Fibroblast of villous mesenchyme (primary cell): ENCODE results near the gene FSTL4. TPM values are rescaled to one million over a fixed set of nuclear protein-coding genes. Genes with fewer than 3 reads are reported as not detected.

Experiments
- DNase-seq: peaks from one replicate; pipeline ENCODE4 v3.0.0-alpha.2; 2010; ENCODE audit warnings: low read depth
- H3K4me3 ChIP-seq: 2 replicates; pipeline ENCODE4 v1.5.1; 2011; ENCODE audit warnings: low read depth, mild to moderate bottlenecking, low read length
- CTCF ChIP-seq: IDR thresholded peaks from 2 replicates; pipeline ENCODE4 v1.5.1; 2012; ENCODE audit warnings: low read depth, mild to moderate bottlenecking, low read length; ENCODE audit not compliant: insufficient read depth
- total RNA-seq: library from RNA; depleted of rRNA; stranded (reverse); fragments of >200 nt; gene quantifications from 2 replicates; pipeline ENCODE4 v1.2.3, GENCODE V29; 2012

FSTL4 gene
- total RNA-seq, 1 donor: not detected

- TF ChIP-seq CTCF: no peak
- no peak overlapping the region for H3K4me3 ChIP-seq
- no peak for DNase-seq
These were observed 263.9 kb downstream of the FSTL4 start for GRCh38 chr5:133348406-133348805.

GRCh38 chr5:133347039-133347438 lies 265.3 kb downstream of the FSTL4 start:
- no peak for DNase-seq
- TF ChIP-seq CTCF: peak; percentile 12
- H3K4me3 ChIP-seq: no peak overlapping the region

- DNase-seq: no peak
- no peak overlapping the region for H3K4me3 ChIP-seq
- no peak for TF ChIP-seq CTCF
These were observed 268.1 kb downstream of the FSTL4 start for GRCh38 chr5:133344266-133344665.

GRCh38 chr5:133343196-133343595 lies 269.1 kb downstream of the FSTL4 start:
- no peak for TF ChIP-seq CTCF

GRCh38 chr5:133341915-133342710 lies 270.2 kb downstream of the FSTL4 start:
- DNase-seq: no peak
- H3K4me3 ChIP-seq: no peak overlapping the region
- no peak for TF ChIP-seq CTCF

More at GRCh38 chr5:133343196-133343595, 269.1 kb downstream of the FSTL4 start:
- no peak for DNase-seq
- H3K4me3 ChIP-seq: no peak overlapping the region

- no peak for DNase-seq
- no peak overlapping the region for H3K4me3 ChIP-seq
- TF ChIP-seq CTCF: no peak
These were observed 271.0 kb downstream of the FSTL4 start for GRCh38 chr5:133341296-133341695.

GRCh38 chr5:133340822-133341221 lies 271.5 kb downstream of the FSTL4 start:
- H3K4me3 ChIP-seq: no peak overlapping the region
- TF ChIP-seq CTCF: no peak
- no peak for DNase-seq
